ENCODE measurements around the gene MAPK8IP3.

The MAPK8IP3 gene

GRCh38 chr16:1741553-1742165, 35.7 kb downstream of the MAPK8IP3 start:
- no peak for DNase-seq

GRCh38 chr16:1743376-1744337, 37.7 kb downstream of the MAPK8IP3 start:
- no peak for DNase-seq

- no peak for DNase-seq
Observed at GRCh38 chr16:1744338-1744840, 38.4 kb downstream of the MAPK8IP3 start.

DNA sequence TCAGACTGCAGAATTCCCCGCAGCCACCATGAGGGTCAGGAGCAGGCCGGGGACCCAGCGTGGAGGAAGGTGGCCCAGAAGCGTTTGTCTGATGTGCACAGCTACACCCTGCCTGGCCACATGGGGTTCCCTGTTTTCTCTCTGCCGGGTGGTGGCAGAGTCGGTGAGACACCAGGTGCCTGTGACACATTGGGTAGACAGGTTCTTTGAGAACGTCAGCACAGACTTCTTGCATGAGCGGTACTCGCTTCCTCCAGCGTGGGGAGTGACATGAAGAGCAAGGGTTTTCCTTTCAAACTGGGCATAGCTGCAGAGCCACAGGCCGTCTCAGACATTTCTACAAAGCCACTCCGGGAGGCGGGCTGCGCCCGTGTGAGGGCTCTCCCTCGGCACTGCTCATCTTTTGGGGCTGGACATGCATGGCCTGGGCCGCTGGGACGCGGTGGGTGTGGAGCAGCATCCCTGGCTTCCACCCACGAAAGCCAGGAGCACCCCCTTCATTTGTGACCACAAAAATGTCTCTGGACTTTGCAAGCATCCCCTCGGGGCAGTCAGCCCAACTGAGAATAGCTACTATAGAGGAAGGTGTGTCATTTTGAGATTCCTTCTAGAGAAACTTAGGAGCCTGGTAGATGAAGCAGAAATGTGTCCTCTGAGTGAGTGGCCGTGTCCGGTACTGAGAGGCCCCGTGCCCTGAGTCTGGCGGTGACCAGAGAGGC, 39.3 kb downstream of the MAPK8IP3 start:
- DNase-seq: peak; percentile 89

DNA sequence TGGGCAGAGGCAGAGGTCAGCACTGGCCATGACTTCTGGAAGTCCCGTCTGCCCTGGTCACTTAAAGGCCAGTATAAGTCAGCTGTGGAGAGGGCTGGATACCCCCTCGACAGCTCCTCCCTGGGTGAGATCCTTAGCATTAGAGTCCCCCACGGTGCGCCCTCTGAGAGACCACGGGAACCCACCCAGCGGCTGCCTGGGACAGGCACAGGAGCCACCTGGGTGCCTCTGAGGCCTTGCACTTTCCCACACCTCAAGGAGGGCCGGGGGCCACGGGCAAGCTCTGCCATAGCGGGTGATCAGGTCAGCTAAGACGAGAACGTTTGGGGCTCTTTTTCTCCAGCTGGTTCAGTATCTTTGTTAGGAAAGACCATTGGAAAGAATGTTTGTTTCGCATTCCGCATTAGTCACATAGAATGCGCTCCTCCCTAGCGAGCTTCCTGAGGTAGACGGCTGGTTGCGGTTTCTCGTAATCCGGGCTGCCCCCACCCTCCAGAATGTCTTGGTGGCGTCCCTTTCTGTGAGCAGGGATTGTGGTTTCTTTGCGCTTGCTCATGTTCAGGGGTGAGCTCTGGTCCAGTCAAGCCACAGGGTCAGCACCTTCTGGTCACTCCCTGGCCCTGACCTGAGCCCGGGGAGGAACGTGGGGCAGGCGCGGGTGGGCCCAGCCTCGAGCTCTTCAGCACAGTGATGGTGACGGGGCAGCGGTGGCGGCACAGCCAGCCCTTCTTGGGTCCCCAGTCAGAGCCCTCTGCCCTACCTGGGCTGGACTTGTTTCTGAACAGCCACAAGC, 40.1 kb downstream of the MAPK8IP3 start:
- DNase-seq: peak; percentile 82

GRCh38 chr16:1746693-1747195, 40.7 kb downstream of the MAPK8IP3 start:
- DNase-seq: no peak

- DNase-seq: no peak
Observed at GRCh38 chr16:1747934-1748333, 41.9 kb downstream of the MAPK8IP3 start.

DNA sequence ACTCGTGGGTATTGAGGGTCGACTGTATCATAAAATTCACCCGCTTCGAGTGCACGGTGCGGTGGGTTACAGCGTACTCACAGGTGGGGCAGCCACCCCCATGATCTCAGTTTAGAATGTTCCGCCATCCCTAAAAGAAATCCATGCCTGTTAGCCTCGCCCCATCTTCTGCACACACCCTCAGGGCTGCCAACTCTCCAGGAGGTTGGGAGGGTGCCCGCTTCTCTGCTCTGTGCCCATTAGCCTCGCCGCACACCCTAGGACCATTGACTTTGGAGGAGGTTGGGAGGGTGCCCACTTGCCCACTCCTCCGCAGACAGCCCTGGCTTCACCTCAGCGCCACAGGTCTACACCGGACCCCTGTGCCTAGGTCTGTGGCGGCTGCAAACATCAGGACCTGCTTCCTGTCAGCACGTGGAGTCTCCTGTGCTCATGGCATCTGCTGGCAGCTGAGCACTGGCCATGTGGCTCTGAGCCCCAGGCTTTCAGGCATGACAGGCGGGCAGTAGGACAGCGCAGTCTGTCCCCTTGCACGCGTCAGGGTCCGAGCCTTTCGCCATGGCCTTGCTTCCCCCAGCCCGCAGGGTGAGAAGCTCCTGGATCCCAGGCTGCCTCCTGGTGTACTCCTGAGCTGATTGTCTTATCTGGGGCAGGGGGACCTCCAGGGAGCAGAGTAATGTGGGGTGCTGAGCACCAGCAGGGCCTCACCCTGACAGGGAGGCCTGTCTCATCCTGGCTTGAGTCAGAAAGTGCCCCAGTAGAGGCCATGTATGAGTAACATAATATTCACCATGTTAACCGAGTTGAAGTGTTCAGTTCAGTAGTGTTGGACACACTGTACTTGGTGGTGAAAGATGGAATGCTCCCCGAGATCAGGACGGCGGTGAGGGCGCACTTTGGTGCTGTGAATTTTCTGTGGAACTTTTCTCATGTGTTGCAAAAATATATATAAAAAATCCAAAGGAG, 43.4 kb downstream of the MAPK8IP3 start:
- no peak for DNase-seq

- no peak for DNase-seq
Observed at GRCh38 chr16:1751946-1752345, 46.0 kb downstream of the MAPK8IP3 start.

GRCh38 chr16:1752853-1753252, 46.9 kb downstream of the MAPK8IP3 start:
- DNase-seq: no peak

DNA sequence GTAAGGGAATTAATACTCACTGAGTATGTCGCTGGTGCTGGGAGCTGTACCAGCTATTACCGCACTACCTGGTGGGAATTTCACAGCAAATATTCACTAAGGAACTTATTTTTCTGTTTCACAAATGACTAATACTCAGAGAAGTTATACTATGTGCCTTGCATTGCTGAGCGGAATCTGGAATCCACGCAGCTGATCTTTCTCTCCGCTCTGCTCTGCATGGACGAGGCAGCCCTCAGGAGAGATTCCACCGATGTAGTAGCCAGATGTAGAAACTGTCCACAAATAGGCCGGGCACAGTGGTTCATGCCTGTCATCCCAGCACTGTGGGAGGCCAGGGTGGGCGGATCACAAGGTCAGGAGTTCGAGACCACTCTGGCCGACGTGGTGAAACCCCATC, 48.2 kb downstream of the MAPK8IP3 start:
- no peak for DNase-seq

- DNase-seq: no peak
Observed at GRCh38 chr16:1757714-1758461, 51.9 kb downstream of the MAPK8IP3 start.

- no peak for DNase-seq
Observed at GRCh38 chr16:1758923-1759322, 52.9 kb downstream of the MAPK8IP3 start.

DNA sequence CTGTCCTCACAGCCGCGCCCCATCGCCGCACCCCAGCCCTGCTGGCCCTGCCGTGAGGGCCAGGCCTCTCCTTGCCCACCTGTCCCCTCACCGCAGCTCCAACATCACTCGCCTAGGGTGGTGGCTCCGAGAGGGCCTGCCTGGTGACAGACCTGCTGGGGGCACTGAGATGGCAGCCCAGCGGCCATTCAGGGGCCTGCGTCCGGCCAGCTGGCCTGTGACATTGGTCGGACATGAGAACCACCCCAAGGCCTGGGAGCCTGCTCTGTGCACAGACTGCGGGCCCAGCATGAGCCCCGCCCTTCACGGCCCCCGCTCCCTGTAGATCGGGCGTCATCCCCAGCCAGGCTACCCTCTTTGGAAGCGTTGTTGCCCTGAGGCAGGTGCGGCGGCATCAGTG, 53.5 kb downstream of the MAPK8IP3 start:
- no peak for DNase-seq

- DNase-seq: no peak
Observed at GRCh38 chr16:1760911-1761310, 54.9 kb downstream of the MAPK8IP3 start.

DNA sequence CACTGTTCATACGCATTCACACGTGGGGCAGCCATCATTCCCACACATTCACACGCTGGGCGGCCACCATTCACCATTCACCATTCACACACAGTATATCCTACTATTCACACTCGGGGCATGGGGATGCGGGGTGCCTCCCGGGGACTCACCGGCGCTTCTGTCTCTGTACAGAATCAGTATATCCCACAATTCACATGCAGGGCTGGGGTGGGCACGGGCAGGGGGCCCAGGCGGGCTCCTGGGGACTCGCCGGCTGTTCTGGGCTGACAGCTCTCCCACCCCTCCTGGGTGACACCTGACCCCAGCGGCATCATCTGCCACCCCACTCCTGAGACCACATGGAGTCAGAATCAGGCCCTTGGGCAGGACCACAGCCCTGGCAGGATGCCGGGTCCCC, 55.8 kb downstream of the MAPK8IP3 start:
- DNase-seq: no peak

GRCh38 chr16:1762196-1762878, 56.3 kb downstream of the MAPK8IP3 start:
- DNase-seq: no peak

DNA sequence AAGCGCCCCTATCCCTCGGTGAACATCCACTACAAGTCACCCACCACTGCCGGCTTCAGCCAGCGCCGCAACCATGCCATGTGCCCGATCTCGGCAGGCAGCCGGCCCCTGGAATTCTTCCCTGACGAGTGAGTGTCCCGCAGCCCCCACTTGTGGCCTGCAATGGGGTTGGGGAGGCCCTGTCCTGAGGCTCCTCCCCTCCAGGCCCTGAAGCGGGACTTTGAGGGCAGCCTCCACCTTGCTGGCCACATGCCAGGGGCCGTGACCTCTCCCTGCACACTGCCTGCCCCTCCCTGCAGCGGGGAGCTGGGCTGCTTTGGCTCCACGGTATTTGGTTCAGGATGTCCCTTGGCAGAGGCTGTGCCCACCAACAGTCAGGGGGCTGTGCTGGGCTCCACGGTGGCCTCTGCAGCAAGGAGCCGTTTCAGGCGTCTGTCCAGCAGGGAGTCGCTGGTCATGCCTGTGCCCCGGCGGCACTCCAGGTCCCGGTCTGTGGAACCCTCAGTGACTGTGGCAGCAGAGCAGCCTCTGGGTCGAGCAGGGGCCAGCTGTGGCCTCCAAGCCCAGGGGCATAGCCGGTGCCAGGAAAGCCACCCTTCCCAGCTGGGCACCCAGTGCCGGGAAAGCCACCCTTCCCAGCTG, 57.0 kb downstream of the MAPK8IP3 start:
- no peak for DNase-seq
